GM19468 (cell line): ENCODE measurements around the gene CFAP20DC.
"Not testable (repeated sequence)": the region's sequence is repeated elsewhere in the genome, so short reads cannot be mapped to it uniquely, and the experiment has no call there.

Source experiments
- ATAC-seq: cut with Tn5 transposase; IDR thresholded peaks from one replicate; pipeline ENCODE4 v1.9.1; 2021; ENCODE audit warnings: mild to moderate bottlenecking, moderate library complexity, moderate number of reproducible peaks; ENCODE audit not compliant: unreplicated experiment; ENCODE audit errors: extremely low read depth

CFAP20DC gene

DNA sequence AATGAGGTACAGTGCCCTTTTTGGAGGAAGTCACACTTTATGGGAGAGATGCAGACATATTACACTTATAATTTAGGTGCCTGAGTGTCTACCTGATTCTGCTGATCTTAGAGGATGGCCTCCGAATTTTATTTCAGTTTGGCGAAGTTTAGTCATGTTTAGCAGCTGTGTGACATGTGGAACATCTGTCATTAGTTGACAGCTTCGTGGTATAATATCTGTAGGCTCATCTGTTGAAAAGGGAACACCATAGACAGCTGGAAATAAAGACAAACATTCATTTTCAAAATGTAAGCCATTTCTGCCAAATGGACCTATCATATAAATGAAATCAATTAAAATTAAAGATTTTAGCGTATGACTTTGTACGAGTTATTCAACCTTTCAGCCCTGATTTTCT lies 165.4 kb downstream of the CFAP20DC start:
- no peak for ATAC-seq

DNA sequence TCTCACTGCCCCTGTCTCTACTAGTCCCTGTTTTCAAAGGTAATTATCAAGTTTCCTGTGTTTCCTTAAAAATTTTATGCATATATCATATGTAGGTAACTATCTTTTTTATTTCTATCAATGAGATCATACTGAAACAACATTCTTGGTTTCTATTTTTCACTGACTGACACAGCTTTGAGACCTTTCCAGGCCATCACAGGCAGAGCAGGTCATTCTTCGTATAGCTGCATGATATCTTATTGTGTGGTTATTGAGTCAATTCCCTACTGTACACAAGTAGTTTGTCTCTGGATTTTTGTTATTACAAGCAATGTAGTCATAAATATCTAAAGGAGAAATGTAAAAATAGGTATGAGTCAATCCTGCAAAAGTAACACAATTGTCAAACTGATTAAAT lies 169.6 kb downstream of the CFAP20DC start:
- no peak for ATAC-seq

DNA sequence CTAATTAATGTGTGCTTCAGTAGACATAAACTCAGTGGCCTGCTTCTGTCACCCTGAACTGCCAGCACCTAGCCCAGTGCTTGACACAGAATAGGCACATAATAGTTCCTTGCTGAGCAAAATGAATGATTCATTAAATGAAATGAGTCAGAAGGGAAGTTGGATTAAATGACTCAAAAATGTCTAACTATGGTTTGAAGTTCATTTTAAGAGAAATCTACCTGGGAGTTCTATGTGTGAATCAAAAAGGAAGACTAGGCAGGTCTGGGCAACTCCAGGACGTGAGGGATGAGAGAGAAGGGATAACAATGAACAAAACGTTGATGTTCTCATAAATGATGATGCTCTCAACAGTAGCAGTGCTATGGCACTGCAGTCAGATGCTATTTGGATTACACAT lies 175.0 kb downstream of the CFAP20DC start:
- peak; percentile 29 for ATAC-seq

DNA sequence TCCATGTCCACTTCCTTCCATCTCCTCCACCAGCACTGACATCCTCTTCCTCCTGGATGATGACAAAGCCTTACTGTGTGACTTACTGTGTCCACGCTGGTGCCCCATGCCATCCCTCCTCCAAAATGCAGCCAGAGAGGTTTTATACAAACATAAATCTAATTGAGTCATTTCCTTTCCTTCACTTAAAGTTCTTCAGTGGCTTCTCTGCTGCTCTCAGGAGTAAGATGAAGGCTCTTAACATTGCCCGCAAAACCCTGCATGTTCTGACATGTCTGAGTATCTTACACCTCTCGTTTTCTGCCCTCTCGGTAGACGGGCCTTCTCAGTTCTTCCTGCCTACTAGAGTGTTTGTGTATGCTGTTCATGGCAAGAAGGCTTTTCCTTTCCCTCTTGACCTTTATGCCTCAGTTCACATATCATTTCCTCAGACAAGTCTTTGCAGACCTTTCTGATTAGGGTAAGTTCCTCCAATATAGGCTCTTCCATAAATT lies 175.5 kb downstream of the CFAP20DC start:
- peak; percentile 14 for ATAC-seq

DNA sequence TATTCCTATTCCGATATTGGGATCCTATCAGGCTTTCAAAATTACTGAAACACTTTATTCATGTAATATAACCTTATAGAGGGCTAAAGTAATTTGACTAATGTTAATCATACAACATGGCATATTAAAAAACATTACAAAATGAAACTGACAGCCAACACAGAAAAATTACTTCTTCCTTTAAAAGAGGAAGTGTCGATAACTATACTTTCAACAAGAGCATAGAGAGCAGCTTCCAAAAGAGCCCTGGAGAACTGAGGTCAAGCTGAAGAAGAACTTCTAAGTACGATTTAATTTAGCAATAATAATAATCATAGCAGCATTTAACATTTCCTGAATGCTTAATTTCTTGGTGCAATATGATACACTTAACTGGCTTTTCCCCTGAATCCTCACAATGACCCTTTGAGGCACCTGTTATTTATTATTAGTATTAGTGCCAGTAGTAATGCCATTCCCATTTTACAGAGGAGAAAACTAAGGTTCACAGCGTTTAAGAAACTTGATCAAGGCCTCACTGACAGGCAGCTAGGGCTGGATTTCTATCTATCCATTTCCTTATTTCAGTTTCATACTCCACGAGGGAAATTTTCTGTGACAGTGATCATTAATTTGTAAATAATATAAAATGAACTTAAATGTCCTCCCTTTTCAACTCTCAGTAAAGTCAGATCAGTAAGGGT lies 181.6 kb downstream of the CFAP20DC start:
- ATAC-seq: no peak

DNA sequence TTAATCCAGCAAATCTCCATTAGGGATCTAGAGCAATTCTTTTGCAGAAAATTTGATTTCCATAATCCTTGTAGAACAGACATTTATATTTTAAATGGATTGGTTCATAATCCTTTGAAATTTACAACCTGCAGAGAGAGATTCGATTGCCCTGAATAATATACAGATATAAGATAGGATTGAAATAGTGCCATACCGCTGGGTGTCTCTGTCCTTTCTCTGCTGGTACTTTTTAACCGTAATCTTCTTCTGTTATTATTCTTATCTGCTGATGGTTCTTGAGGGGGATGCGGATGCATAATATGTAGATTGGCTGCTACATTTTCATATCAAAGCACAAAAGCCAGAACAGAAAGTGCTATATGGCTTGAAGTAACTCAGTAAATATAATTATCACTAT lies 182.2 kb downstream of the CFAP20DC start:
- ATAC-seq: no peak

DNA sequence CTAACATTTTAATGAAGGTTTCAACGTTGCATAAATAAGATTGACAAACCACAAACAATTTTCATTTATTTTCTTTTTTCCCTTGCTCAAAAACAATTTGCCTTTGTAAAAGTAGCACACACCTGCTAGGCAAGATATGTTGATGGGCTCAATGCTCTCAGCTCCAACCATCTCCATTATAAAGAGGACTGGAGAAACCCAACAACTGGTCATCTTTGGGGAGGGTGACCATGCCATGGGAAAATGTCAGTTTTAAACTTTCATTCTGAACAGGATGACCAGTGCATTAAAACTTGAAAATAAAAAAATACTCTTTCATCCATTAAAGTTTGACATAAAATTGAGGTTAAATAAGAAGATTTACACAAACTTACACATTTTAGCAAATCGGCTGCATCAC lies 183.7 kb downstream of the CFAP20DC start:
- ATAC-seq: no peak

DNA sequence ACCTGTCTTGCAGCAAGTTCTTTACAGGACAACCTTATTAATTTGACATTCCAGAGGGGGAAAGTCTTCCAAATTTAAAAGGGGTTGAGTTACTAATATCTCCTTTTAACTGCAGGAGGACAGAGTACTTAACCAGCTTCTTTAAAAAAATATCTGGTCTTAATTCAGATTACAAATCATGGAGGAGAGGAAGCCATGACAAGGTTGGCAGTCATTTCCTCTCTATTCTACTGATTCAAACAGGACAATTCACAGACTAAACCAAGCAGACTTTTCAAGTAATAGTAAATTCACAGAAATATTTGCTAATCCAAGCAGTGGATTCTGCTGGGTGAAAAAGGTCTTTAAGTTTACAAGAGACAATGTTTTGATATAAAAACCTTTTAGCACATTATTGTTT lies 185.3 kb downstream of the CFAP20DC start:
- ATAC-seq: no peak

DNA sequence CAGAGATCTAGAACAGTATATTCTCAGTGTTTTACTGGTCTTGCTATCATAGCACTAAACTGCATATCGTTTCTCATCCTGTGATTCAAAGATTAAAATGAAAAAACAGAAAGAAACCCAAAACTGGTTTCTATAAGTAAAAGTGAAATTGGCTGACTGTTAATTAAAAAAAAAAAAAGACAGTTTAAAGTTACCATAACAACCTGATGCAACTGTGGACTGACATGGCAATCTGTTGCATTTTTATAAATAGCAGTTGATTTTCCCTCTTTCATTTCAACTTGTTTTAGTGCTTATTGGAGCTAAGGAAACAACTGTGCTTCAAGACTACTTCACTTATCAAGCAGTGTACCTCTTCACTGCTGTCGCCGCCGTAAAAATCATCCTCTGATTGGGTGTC lies 186.6 kb downstream of the CFAP20DC start:
- no peak for ATAC-seq

DNA sequence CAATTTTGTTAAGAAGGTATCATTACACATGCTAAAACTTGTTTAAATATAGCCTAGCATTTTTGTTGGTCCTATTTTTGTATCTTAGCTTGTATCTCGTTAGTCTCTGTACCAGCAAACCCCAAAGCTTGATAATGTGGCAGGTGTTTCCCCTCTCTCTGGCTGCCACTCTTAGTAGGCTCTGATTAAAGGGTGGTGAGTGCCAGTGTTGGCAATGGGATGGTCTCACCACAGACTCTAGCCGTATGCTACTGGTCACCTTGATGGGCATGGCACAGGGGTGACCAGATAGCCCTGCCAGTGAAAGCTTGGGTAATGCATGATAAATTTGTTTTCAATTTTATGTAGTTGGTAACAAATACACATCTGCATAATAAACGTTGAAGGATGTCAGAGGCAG lies 188.3 kb downstream of the CFAP20DC start:
- ATAC-seq: no peak

DNA sequence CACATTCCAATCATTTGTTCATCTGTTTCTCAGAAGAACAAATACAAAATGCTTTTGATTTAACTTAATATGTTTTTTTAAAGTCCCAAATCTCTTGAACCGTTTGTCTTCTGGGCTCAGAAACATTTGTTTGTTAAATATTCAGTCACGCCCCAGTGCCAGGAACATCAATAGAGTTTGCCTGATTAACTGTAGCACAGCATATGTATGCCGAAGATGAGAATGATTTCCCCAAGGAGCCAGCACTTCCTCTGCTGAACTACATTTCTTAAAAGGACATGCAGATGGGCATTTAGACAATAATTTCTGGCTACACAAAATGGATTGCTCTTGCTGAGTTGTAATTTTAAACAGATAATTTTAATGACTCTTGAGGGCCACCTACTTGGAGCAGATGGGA lies 191.7 kb downstream of the CFAP20DC start:
- no peak for ATAC-seq

DNA sequence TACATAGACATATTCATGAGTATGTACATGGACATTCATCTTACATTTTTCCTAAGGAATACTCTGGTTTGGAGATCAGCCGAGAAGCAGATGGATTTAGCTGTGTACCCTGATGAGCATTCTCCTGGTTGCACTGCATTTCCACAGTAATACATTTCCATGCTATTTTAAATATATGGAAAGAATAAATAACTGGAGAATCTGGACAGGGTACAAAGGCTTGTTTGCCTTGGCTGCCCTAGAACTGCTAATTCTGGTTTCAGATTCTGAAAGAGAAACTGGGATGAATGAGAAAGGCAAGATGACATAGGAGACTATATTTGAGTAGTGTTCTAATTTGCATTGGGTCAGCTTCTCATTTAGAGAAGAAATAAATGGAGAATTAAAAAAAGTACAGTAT lies 192.4 kb downstream of the CFAP20DC start:
- no peak for ATAC-seq

DNA sequence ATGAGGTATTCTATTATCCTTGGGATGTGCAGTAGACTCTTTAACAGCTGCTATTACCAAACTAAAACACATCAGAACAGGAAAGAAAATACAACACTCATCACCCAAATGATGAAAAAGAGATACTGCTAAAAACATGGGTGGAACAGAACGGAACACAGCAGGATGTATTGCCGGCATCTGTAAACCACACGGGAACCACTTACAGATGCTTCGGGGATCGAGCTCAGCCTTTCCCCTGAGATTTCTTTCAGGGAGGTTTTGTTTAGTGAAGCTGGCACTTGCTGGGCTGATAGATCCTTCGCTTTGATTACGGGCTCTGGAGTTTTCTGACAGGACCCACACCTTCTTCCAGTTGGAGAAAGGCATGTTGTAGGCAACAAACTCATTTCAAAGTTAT lies 201.0 kb downstream of the CFAP20DC start:
- ATAC-seq: no peak

DNA sequence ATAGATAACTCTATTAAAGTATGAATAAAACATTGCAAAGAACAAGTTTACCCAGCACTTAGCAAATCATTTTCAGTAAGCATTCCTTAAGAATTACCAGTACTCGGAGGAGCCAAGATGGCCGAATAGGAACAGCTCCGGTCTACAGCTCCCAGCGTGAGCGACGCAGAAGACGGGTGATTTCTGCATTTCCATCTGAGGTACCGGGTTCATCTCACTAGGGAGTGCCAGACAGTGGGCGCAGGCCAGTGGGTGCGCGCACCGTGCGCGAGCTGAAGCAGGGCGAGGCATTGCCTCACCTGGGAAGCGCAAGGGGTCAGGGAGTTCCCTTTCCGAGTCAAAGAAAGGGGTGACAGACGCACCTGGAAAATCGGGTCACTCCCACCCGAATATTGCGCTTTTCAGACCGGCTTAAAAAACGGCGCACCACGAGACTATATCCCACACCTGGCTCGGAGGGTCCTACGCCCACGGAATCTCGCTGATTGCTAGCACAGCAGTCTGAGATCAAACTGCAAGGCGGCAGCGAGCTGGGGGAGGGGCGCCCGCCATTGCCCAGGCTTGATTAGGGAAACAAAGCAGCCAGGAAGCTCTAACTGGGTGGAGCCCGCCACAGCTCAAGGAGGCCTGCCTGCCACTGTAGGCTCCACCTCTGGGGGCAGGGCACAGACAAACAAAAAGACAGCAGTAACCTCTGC lies 207.6 kb downstream of the CFAP20DC start:
- ATAC-seq: not testable (repeated sequence)

DNA sequence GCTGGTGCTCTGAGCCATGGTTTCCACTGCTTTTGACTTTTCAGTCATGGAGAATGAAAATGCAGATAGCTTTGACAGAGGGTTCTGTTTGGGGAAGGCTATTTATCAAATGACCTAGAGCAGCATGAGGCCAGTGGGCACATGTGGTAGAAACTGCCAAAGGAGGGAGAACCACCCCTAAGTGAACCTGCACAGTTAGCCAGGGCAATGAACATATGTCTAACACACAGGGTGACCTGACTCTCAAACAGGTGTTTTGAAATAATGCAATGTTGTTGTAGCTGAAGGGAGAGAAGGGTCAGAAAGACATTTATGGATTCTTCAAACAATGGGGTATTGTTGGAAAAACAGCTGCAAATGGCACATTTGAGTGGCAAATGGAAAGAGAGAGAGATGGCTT lies 208.9 kb downstream of the CFAP20DC start:
- ATAC-seq: no peak

DNA sequence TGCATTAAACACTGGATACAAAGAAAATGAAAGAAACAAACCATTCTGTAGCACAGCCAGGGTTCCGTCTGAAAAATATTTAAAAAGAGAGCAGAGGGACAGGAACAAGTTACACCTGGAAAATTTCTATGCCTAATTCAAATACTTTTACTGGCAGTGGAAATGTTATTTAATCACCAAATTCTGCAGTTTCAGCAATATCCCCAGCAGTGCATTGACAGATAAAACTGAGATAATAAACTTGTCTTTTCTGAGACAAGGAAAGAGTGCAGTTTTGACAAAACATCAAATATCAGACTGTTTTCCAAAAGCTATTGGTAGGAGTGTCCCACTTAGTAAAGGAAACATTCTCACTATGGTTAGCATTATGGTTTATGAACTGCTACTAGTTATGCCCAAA lies 209.9 kb downstream of the CFAP20DC start:
- no peak for ATAC-seq

DNA sequence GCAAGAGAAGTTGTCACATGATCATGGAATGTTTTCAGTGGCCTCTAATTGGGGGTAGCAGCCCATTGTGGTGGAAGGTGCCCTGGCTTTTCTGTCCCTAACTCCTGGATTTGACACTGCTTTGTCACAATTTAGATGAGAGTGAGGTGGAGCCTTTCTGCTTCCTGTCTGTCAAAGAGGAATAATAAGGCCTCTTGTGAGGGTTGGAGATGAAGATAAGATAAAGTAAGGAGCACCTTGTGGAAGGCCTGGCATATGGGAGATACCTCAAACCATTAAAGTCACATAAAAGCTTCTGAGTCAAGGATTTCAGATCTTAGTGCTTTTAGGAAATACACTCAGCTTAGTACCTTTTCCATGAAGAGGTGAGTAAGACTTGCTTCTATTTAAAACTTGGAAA lies 210.6 kb downstream of the CFAP20DC start:
- ATAC-seq: no peak

DNA sequence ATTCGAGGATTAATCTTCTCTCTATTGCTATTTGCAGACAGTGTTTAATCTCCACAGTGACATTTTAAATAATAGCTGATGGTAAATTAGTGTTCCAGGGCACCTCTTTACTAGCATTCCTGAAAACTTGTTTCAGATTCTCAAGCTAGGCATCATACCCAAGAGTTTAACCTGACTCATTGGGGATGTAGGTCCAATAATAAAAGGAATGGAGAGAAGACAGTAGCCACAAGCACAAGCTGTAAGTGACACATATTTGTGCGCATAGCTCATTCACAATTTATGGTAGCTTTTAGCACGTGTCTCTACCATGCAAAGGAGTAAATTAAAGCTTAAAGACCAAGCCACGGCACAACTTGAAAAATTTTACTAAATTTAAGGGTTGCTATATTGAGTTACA lies 212.0 kb downstream of the CFAP20DC start:
- ATAC-seq: no peak

DNA sequence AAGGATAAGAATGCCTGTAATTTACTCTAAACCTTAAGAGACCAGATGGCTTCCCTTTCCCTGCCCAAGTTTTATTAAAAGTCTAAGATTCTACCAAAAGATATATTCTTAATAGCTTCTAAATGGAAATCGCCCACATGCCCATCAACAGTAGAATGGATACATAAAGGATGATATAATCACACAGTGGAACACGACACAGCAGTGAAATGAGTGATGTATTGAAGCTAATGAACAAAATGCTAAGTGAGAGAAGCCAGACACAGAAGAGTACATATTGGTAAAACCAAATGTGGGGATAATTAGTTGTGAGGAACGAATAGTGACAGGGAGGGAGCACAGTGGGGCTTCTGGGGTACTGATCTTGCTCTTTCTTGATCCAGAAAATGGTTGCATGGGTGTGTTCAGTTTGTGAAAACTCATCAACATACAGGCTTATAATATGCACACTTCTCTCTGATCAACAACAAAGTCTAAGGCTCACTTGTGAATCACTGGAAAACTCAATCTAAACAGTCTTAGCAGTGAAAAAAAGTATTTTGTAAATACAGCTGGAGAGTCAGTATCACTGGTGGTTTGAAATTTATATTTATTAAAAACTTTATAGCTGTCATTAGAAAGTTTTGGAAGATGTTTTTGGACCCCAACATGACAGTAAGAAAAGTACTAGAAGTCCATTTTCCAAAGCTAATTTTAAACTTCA lies 212.5 kb downstream of the CFAP20DC start:
- ATAC-seq: no peak

DNA sequence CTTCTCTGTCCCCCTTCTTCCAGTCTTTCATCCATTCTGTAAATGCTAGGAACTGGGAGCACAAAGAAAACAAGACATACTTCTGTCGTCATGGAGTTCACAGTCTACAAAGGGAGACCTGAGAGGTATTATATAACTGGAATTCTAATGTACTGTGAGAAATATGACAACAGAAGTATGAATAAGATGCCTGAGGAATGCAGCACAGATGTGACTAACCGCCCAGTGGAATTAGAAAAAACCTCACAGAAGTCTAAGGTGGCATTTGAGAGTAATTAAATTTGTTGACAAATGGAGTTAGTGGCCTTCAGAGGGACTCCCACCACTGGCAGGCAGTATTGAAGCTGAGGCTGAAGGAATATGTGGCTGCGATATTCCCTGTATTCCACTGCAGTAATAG lies 214.7 kb downstream of the CFAP20DC start:
- no peak for ATAC-seq

DNA sequence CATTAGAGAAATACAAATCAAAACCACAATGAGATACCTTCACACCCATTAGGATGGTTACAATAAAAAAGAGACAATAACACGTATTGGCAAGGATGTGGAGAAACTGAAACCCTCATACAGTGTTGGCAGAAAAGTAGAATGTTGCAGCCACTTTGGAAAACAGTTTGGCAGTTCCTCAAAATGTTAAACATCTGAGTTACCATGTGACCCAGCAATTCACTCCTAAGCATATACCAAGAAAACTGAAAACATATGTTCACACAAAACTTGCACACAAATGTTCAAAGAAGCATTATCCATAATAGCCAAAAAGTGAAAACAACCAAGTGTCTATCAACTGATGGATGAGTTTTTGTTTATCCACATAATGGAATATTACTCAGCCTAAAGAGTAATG lies 216.3 kb downstream of the CFAP20DC start:
- ATAC-seq: no peak
